ENCODE measurements around the gene CDH23. TPM values are rescaled to one million over a fixed set of nuclear protein-coding genes. Genes with fewer than 3 reads are reported as not detected.

CDH23 gene
- total and polyA plus RNA-seq, 2 donors (not counting 1 experiment from before 2014, with no cell fraction given), result 0.37 to 0.89 TPM

GRCh38 chr10:71421075-71421434, 24.3 kb downstream of the CDH23 start:
- Histone ChIP-seq H2AFZ (ENCODE audit: insufficient read depth, low read depth, low read length, poor library complexity, severe bottlenecking) (no peak overlapping the region), H3K36me3 (replicated peaks in 1 of 2; ENCODE audit: control extremely low read depth in 1 of 2, control insufficient read depth in 1 of 2, extremely low read depth in 1 of 2, insufficient read depth in 2 of 2, low read length in 1 of 2) (no peaks in the 10 kb centered on the region), H3K27me3 (replicated peaks in 1 of 4; ENCODE audit: control extremely low read depth in 1 of 4, control insufficient read depth in 3 of 4, insufficient read depth in 4 of 4, low read length in 3 of 4) (peaks cover 0 to 28% (median 4%) of the 10 kb centered on the region in 4 experiments), H3K27ac (ENCODE audit: low read length in 2 of 2) (no peak overlapping the region), H3K79me2 (ENCODE audit: control insufficient read depth, insufficient read depth, low read length) (no peaks in the 10 kb centered on the region), H3K9me3 (ENCODE audit: control extremely low read depth in 1 of 3, control insufficient read depth in 2 of 3, insufficient read depth in 1 of 3, low read length in 2 of 3) (peaks cover 0 to 3% (median 3%) of the 10 kb centered on the region in 3 donors), H3K9ac (ENCODE audit: low read length) (no peak overlapping the region), H3K4me1 (ENCODE audit: control insufficient read depth in 2 of 2, insufficient read depth in 2 of 2, low read length in 2 of 2) (no peaks in the 10 kb centered on the region), H4K20me1 (ENCODE audit: control insufficient read depth, insufficient read depth, low read length, poor library complexity, severe bottlenecking) (no peaks in the 10 kb centered on the region), H3K4me2 (replicated peaks; ENCODE audit: low read depth, low read length, poor library complexity, severe bottlenecking) (no peak overlapping the region), H3K4me3 (ENCODE audit: control extremely low read depth in 1 of 5, extremely low read depth in 1 of 5, insufficient read depth in 1 of 5, low read depth in 2 of 5, low read length in 4 of 5) (no peak overlapping the region)
- TF ChIP-seq CTCF (IDR thresholded peaks at IDR 0.05) (no peak), EZH2 (IDR thresholded peaks at IDR 0.05; ENCODE audit: borderline replicate concordance, insufficient read depth, low read depth, low read length, poor library complexity, severe bottlenecking) (no peak)
- Mint-ChIP-seq H3K27me3 (peaks cover 26% of the 10 kb centered on the region), H3K27ac (no peak overlapping the region), H3K4me1 (no peaks in the 10 kb centered on the region), H3K9me3 (ENCODE audit: insufficient read depth) (no peaks in the 10 kb centered on the region), H3K4me3 (no peak overlapping the region)
- ChIA-PET POLR2A (no interaction called here), CTCF (no interaction called here)
- ATAC-seq (ENCODE audit: low read depth) (no peak), DNase-seq (no peak)
- 83% methylated on average over 2 of the region's 4 CpGs for WGBS (ENCODE audit: insufficient coverage)
- intact Hi-C loops (cut with micrococcal nuclease), result no loop called here

DNA sequence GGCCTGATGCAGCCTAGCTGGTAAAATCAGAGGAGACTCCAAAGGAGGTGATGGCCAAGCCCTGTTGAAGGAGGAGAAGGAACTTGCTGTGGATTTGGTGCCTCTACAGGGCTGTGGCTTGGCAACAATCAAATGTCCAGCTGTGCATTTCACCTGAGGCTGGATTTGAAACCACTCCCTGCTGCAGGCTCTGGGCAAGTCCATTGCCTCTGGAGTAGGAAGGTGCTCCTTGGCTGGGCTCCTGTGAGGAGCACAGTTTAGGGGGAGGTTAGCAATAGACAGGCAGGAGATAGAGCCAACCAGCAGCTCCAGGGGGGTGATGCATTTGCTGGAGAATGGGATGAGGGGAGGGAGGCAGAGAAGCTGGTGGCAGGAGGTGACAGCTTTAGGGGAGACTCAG, 26.5 kb downstream of the CDH23 start:
- no peak for DNase-seq

More for the DNA sequence above, 26.5 kb downstream of the CDH23 start:
- TF ChIP-seq CTCF (IDR thresholded peaks at IDR 0.05) (no peak), EZH2 (IDR thresholded peaks at IDR 0.05; ENCODE audit: borderline replicate concordance, insufficient read depth, low read depth, low read length, poor library complexity, severe bottlenecking) (no peak)
- H3K79me2 ChIP-seq (ENCODE audit: control insufficient read depth, insufficient read depth, low read length), result no peaks in the 10 kb centered on the region
- H4K20me1 ChIP-seq (ENCODE audit: control insufficient read depth, insufficient read depth, low read length, poor library complexity, severe bottlenecking), result no peaks in the 10 kb centered on the region
- H3K4me3 ChIP-seq (ENCODE audit: control extremely low read depth in 1 of 5, extremely low read depth in 1 of 5, insufficient read depth in 1 of 5, low read depth in 2 of 5, low read length in 4 of 5), result no peak overlapping the region
- H3K27me3 Mint-ChIP-seq, result peaks cover 26% of the 10 kb centered on the region
- CTCF ChIA-PET, result no interaction called here
- H3K27ac ChIP-seq (ENCODE audit: low read length in 2 of 2), result no peak overlapping the region
- no peak for ATAC-seq (ENCODE audit: low read depth)
- no peaks in the 10 kb centered on the region for H3K4me1 ChIP-seq (ENCODE audit: control insufficient read depth in 2 of 2, insufficient read depth in 2 of 2, low read length in 2 of 2)
- no peak overlapping the region for H3K9ac ChIP-seq (ENCODE audit: low read length)
- no peaks in the 10 kb centered on the region for H3K36me3 ChIP-seq (replicated peaks in 1 of 2; ENCODE audit: control extremely low read depth in 1 of 2, control insufficient read depth in 1 of 2, extremely low read depth in 1 of 2, insufficient read depth in 2 of 2, low read length in 1 of 2)
- no peaks in the 10 kb centered on the region for H3K9me3 Mint-ChIP-seq (ENCODE audit: insufficient read depth)
- POLR2A ChIA-PET, result no interaction called here
- H3K4me3 Mint-ChIP-seq, result no peak overlapping the region
- H3K27me3 ChIP-seq (replicated peaks in 1 of 4; ENCODE audit: control extremely low read depth in 1 of 4, control insufficient read depth in 3 of 4, insufficient read depth in 4 of 4, low read length in 3 of 4), result peaks cover 0 to 26% (median 4%) of the 10 kb centered on the region in 4 experiments
- peaks cover 0 to 1% (median 0%) of the 10 kb centered on the region in 3 donors for H3K9me3 ChIP-seq (ENCODE audit: control extremely low read depth in 1 of 3, control insufficient read depth in 2 of 3, insufficient read depth in 1 of 3, low read length in 2 of 3)
- no peaks in the 10 kb centered on the region for H3K4me1 Mint-ChIP-seq
- intact Hi-C loops (cut with micrococcal nuclease), result no loop called here
- no peak overlapping the region for H3K4me2 ChIP-seq (replicated peaks; ENCODE audit: low read depth, low read length, poor library complexity, severe bottlenecking)
- no peak overlapping the region for H2AFZ ChIP-seq (ENCODE audit: insufficient read depth, low read depth, low read length, poor library complexity, severe bottlenecking)
- no peak overlapping the region for H3K27ac Mint-ChIP-seq
